Liver (tissue), 9 donors: Measurements from ENCODE around the gene CNOT4. TPM values are rescaled to one million over a fixed set of nuclear protein-coding genes. Genes with fewer than 3 reads are reported as not detected.

Experiments
- DNase-seq: peaks from one replicate; pipeline ENCODE4 v3.0.0-alpha.2; 2017; ENCODE audit warnings: low spot score
- H3K27ac ChIP-seq, 2 donors: one replicate each; pipeline ENCODE4 v1.7.0; 2013; ENCODE audit warnings: inconsistent platforms in 2 of 2, low read length in 2 of 2, control low read depth in 1 of 2, low read depth in 1 of 2, mild to moderate bottlenecking in 1 of 2
- H3K27me3 ChIP-seq, 4 donors: one replicate each; pipeline versions ENCODE4 v1.6.1 to v1.7.0; 2013; ENCODE audit warnings: low read length in 3 of 4, inconsistent platforms in 1 of 4, mild to moderate bottlenecking in 1 of 4, moderate library complexity in 1 of 4; ENCODE audit not compliant: control insufficient read depth in 4 of 4, insufficient read depth in 4 of 4
- H3K36me3 ChIP-seq, 4 donors: one replicate each; pipeline versions ENCODE4 v1.6.1 to v1.7.0; 2013; ENCODE audit warnings: low read length in 3 of 4, mild to moderate bottlenecking in 3 of 4, low read depth in 1 of 4, moderate library complexity in 1 of 4; ENCODE audit not compliant: control insufficient read depth in 4 of 4, insufficient read depth in 3 of 4
- H3K4me1 ChIP-seq, 4 donors: one replicate each; pipeline versions ENCODE4 v1.6.1 to v1.7.0; 2013; ENCODE audit warnings: low read length in 3 of 4, mild to moderate bottlenecking in 3 of 4, moderate library complexity in 1 of 4; ENCODE audit not compliant: control insufficient read depth in 4 of 4, insufficient read depth in 4 of 4
- H3K4me3 ChIP-seq, 3 donors: one replicate each; pipeline versions ENCODE4 v1.6.1 to v1.7.0; 2013; ENCODE audit warnings: low read length in 3 of 3, control low read depth in 1 of 3, low read depth in 1 of 3, mild to moderate bottlenecking in 1 of 3
- H3K9ac ChIP-seq, 2 donors: one replicate each; pipeline ENCODE4 v1.7.0; 2013; ENCODE audit warnings: low read length in 2 of 2, mild to moderate bottlenecking in 2 of 2, moderate library complexity in 2 of 2, control low read depth in 1 of 2, low read depth in 1 of 2
- H3K9me3 ChIP-seq, 4 donors: one replicate each; pipeline versions ENCODE4 v1.6.1 to v1.7.0; 2013; ENCODE audit warnings: low read length in 3 of 4; ENCODE audit not compliant: control insufficient read depth in 4 of 4
- ATF3 ChIP-seq: IDR thresholded peaks from 2 replicates; pipeline ENCODE4 v1.6.1; 2016; ENCODE audit warnings: antibody characterized with exemption
- CTCF ChIP-seq: fragments of 150-350 bp; IDR thresholded peaks from 2 replicates; pipeline ENCODE4 v1.5.1; 2017; ENCODE audit warnings: improper control_type of control experiment, low read depth, low read length; ENCODE audit not compliant: missing input control
- FOXA1 ChIP-seq: IDR thresholded peaks from 2 replicates; pipeline ENCODE4 v1.6.1; 2016; ENCODE audit warnings: antibody characterized with exemption
- FOXA2 ChIP-seq: IDR thresholded peaks from 2 replicates; pipeline ENCODE4 v1.6.1; 2016; ENCODE audit warnings: antibody characterized with exemption
- HNF4A ChIP-seq, 2 donors: conservative IDR thresholded peaks; 2 replicates each; pipeline ENCODE4 v1.6.1; 2016; ENCODE audit warnings: antibody characterized with exemption in 2 of 2, mild to moderate bottlenecking in 2 of 2
- HNF4G ChIP-seq: IDR thresholded peaks from 2 replicates; pipeline ENCODE4 v1.6.1; 2016; ENCODE audit warnings: antibody characterized with exemption
- JUND ChIP-seq, 2 donors: IDR thresholded peaks; 2 replicates each; pipeline ENCODE4 v1.6.1; 2016; ENCODE audit warnings: antibody characterized with exemption in 2 of 2
- NR2F2 ChIP-seq: IDR thresholded peaks from 2 replicates; pipeline ENCODE4 v1.6.1; 2016; ENCODE audit warnings: antibody characterized with exemption
- RAD21 ChIP-seq, 2 donors: IDR thresholded peaks; 2 replicates each; pipeline ENCODE4 v1.6.1; 2016; ENCODE audit warnings: antibody characterized with exemption in 2 of 2, mild to moderate bottlenecking in 2 of 2
- REST ChIP-seq: IDR thresholded peaks from 2 replicates; pipeline ENCODE4 v1.6.1; 2016; ENCODE audit warnings: antibody characterized with exemption, mild to moderate bottlenecking
- RXRA ChIP-seq, 2 donors: IDR thresholded peaks; 2 replicates each; pipeline ENCODE4 v1.6.1; 2017 to 2018; ENCODE audit warnings: antibody characterized with exemption in 2 of 2, mild to moderate bottlenecking in 1 of 2
- SP1 ChIP-seq: IDR thresholded peaks from 2 replicates; pipeline ENCODE4 v1.6.1; 2018; ENCODE audit warnings: antibody characterized with exemption, mild to moderate bottlenecking
- TAF1 ChIP-seq: conservative IDR thresholded peaks from 2 replicates; pipeline ENCODE4 v1.6.1; 2016; ENCODE audit warnings: antibody characterized with exemption, mild to moderate bottlenecking
- WGBS: extraction: QIAGEN DNeasy Blood & Tissue Kit; methylation state at CpG from one replicate; pipeline ENCODE4 v1.1.7; 2013; 5-methylcytosine and 5-hydroxymethylcytosine counted together
- polyA plus RNA-seq, 2 donors: library from polyadenylated mRNA; stranded (reverse) in 1 of 2; unstranded in 1 of 2; fragments of 200-250 nt in 1 of 2; fragments of >200 nt in 1 of 2; fragmentation: Nextera tagmentation in 1 of 2; extraction: Ambion mirVana in 1 of 2; gene quantifications; one replicate each; pipeline versions ENCODE4 v1.2.1 to v1.2.3, GENCODE V29; 2013 to 2015
- total RNA-seq, 2 donors: library from RNA; depleted of rRNA; stranded (reverse); fragments of >200 nt; gene quantifications; one replicate each; pipeline ENCODE4 v1.2.3, GENCODE V29; 2014
- TF ChIP-seq, protein P1 (sequence below): IDR thresholded peaks from 2 replicates; pipeline ENCODE4 v1.6.1; 2016; ENCODE audit warnings: antibody characterized with exemption
- donor health status: healthy.
- donor health status: healthy.
- donor health status: healthy.
- donor health status: healthy.
- donor health status: healthy.

Gene CNOT4
- total and polyA plus RNA-seq, 4 donors: 3.7 to 11.1 (median 8.6) TPM

GRCh38 chr7:135386776-135387175, 123.1 kb downstream of the CNOT4 start:
- Histone ChIP-seq H3K4me1 (peaks cover 0 to 4% (median 2%) of the 10 kb centered on the region in 4 donors), H3K9ac (no peak overlapping the region), H3K9me3 (no peaks in the 10 kb centered on the region), H3K27ac (no peak overlapping the region), H3K36me3 (peaks cover 0 to 4% (median 1%) of the 10 kb centered on the region in 4 donors), H3K4me3 (no peak overlapping the region), H3K27me3 (no peaks in the 10 kb centered on the region)
- 94% methylated on average over 2 of the region's 2 CpGs for WGBS
- DNase-seq: no peak
- TF ChIP-seq CTCF: no peak
- no peak for TF ChIP-seq FOXA1
- no peak for TF ChIP-seq RAD21 (IDR thresholded peaks at IDR 0.05)
- TF ChIP-seq HNF4A (conservative IDR thresholded peaks at IDR 0.05): no peak
- TF ChIP-seq SP1: no peak
- TF ChIP-seq TAF1: no peak
- TF ChIP-seq NR2F2: no peak

GRCh38 chr7:135386181-135386580, 123.7 kb downstream of the CNOT4 start:
- Histone ChIP-seq H3K4me1 (peaks cover 0 to 4% (median 2%) of the 10 kb centered on the region in 4 donors), H3K9me3 (no peaks in the 10 kb centered on the region), H3K27ac (no peak overlapping the region), H3K36me3 (peaks cover 0 to 4% (median 1%) of the 10 kb centered on the region in 4 donors), H3K9ac (no peak overlapping the region), H3K27me3 (no peaks in the 10 kb centered on the region), H3K4me3 (no peak overlapping the region)
- TF ChIP-seq HNF4G: no peak
- no peak for TF ChIP-seq RAD21 (IDR thresholded peaks at IDR 0.05)
- TF ChIP-seq REST: no peak
- TF ChIP-seq, protein P1, sequence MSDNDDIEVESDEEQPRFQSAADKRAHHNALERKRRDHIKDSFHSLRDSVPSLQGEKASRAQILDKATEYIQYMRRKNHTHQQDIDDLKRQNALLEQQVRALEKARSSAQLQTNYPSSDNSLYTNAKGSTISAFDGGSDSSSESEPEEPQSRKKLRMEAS: no peak
- no peak for TF ChIP-seq FOXA2
- no peak for TF ChIP-seq FOXA1
- no peak for TF ChIP-seq RXRA (IDR thresholded peaks at IDR 0.05)
- no peak for TF ChIP-seq NR2F2
- no peak for TF ChIP-seq CTCF
- TF ChIP-seq SP1: no peak
- no peak for TF ChIP-seq JUND (IDR thresholded peaks at IDR 0.05)
- TF ChIP-seq HNF4A (conservative IDR thresholded peaks at IDR 0.05): no peak
- no peak for TF ChIP-seq ATF3
- no peak for DNase-seq
